HAP-1 (cell line): ENCODE results near the gene COG2.
"Not testable (repeated sequence)": the region's sequence is repeated elsewhere in the genome, so short reads cannot be mapped to it uniquely, and the experiment has no call there.

Experiments
- DNase-seq, 2 experiments: peaks; one replicate each; pipeline ENCODE4 v3.0.0-alpha.2; 2016 to 2020; ENCODE audit warnings: low spot score in 2 of 2
- H3K27me3 ChIP-seq: fragments of 250-450 bp; sonication (Bioruptor Pico); 2 replicates; pipeline ENCODE4 v1.5.1; 2020; ENCODE audit warnings: low read depth, mild to moderate bottlenecking, moderate library complexity
- H3K36me3 ChIP-seq: fragments of 250-450 bp; sonication (Bioruptor Pico); replicated peaks from 2 replicates; pipeline ENCODE4 v1.5.1; 2020; ENCODE audit warnings: mild to moderate bottlenecking
- H3K4me1 ChIP-seq: fragments of 250-450 bp; sonication (Bioruptor Pico); 2 replicates; pipeline ENCODE4 v1.5.1; 2020; ENCODE audit warnings: mild to moderate bottlenecking
- H3K4me3 ChIP-seq: fragments of 250-450 bp; sonication (Bioruptor Pico); 2 replicates; pipeline ENCODE4 v1.5.1; 2020; ENCODE audit warnings: mild to moderate bottlenecking, moderate library complexity
- H3K9me3 ChIP-seq: fragments of 250-450 bp; sonication (Bioruptor Pico); 2 replicates; pipeline ENCODE4 v1.5.1; 2020; ENCODE audit warnings: mild to moderate bottlenecking, moderate library complexity
- in situ Hi-C: fragments of 300-500 bp; cut with MboI; formaldehyde crosslinking; loops from 3 replicates; pipeline ENCODE4 v1.14.3; 2020; ENCODE audit warnings: low sequenced_read_pairs, inconsistent platforms, mixed read lengths

COG2 gene

GRCh38 chr1:230634384-230634783 is 7.9 kb upstream of the COG2 start:
- H3K4me1 ChIP-seq = no peaks in the 10 kb centered on the region

GRCh38 chr1:230636575-230637148 is 5.6 kb upstream of the COG2 start:
- no peaks in the 10 kb centered on the region for H3K9me3 ChIP-seq
- DNase-seq = no peak
- H3K4me1 ChIP-seq = peaks cover 2% of the 10 kb centered on the region; the same call in 1 of the 2 replicates
- no peaks in the 10 kb centered on the region for H3K36me3 ChIP-seq
- H3K4me3 ChIP-seq = no peak overlapping the region
- in situ Hi-C loops = loop anchor here (25.0 kb wide), 1 partner anchor 576 kb away; no protein-coding TSS in a partner anchor
- peaks cover 21% of the 10 kb centered on the region for H3K27me3 ChIP-seq

More at GRCh38 chr1:230634384-230634783, 7.9 kb upstream of the COG2 start:
- no peak for DNase-seq
- H3K27me3 ChIP-seq = peaks cover 24% of the 10 kb centered on the region
- H3K36me3 ChIP-seq = no peaks in the 10 kb centered on the region
- H3K4me3 ChIP-seq = no peak overlapping the region
- H3K9me3 ChIP-seq = no peaks in the 10 kb centered on the region
- in situ Hi-C loops = loop anchor here (25.0 kb wide), 1 partner anchor 578 kb away; no protein-coding TSS in a partner anchor

GRCh38 chr1:230639714-230640209 is 2.5 kb upstream of the COG2 start:
- H3K27me3 ChIP-seq = peaks cover 21% of the 10 kb centered on the region
- H3K36me3 ChIP-seq = no peaks in the 10 kb centered on the region
- in situ Hi-C loops = loop anchor here (25.0 kb wide), 1 partner anchor 573 kb away; no protein-coding TSS in a partner anchor
- no peak for DNase-seq
- H3K4me1 ChIP-seq = peaks cover 12% of the 10 kb centered on the region
- no peaks in the 10 kb centered on the region for H3K9me3 ChIP-seq
- H3K4me3 ChIP-seq = no peak overlapping the region

GRCh38 chr1:230641346-230641745 is 935 bp upstream of the COG2 start:
- in situ Hi-C loops = loop anchor here (25.0 kb wide), 1 partner anchor 571 kb away; no protein-coding TSS in a partner anchor
- no peaks in the 10 kb centered on the region for H3K9me3 ChIP-seq
- no peaks in the 10 kb centered on the region for H3K36me3 ChIP-seq
- H3K27me3 ChIP-seq = peaks cover 20% of the 10 kb centered on the region
- H3K4me3 ChIP-seq = peak overlapping the region; percentile 97; the same call in 1 of the 2 replicates
- no peak for DNase-seq
- peaks cover 12% of the 10 kb centered on the region for H3K4me1 ChIP-seq

- peaks cover 12% of the 10 kb centered on the region for H3K4me1 ChIP-seq
- no peaks in the 10 kb centered on the region for H3K36me3 ChIP-seq
- H3K4me3 ChIP-seq = peak overlapping the region; percentile 97
- peaks cover 15% of the 10 kb centered on the region for H3K27me3 ChIP-seq
- in situ Hi-C loops = loop anchor here (25.0 kb wide), 1 partner anchor 570 kb away; no protein-coding TSS in a partner anchor
- no peaks in the 10 kb centered on the region for H3K9me3 ChIP-seq
- no peak for DNase-seq
Measured at GRCh38 chr1:230641900-230642262, 400 bp upstream of the COG2 start.

GRCh38 chr1:230643908-230644307 is 1.6 kb downstream of the COG2 start:
- no peak for DNase-seq
- H3K4me1 ChIP-seq = peaks cover 12% of the 10 kb centered on the region
- no peaks in the 10 kb centered on the region for H3K36me3 ChIP-seq
- H3K9me3 ChIP-seq = no peaks in the 10 kb centered on the region
- H3K27me3 ChIP-seq = no peaks in the 10 kb centered on the region; the same call in 1 of the 2 replicates
- in situ Hi-C loops = loop anchor here (25.0 kb wide), 1 partner anchor 568 kb away; no protein-coding TSS in a partner anchor
- peak overlapping the region; percentile 97; the same call in 1 of the 2 replicates for H3K4me3 ChIP-seq

GRCh38 chr1:230646710-230647302 is 4.5 kb downstream of the COG2 start:
- in situ Hi-C loops = loop anchor here (25.0 kb wide), 1 partner anchor 565 kb away; no protein-coding TSS in a partner anchor
- Histone ChIP-seq H3K36me3 (no peaks in the 10 kb centered on the region), H3K4me3 (no peak overlapping the region), H3K4me1 (peaks cover 8% of the 10 kb centered on the region; the same call in 1 of the 2 replicates), H3K9me3 (no peaks in the 10 kb centered on the region), H3K27me3 (no peaks in the 10 kb centered on the region)
- DNase-seq = no peak

GRCh38 chr1:230647321-230647720 is 5.0 kb downstream of the COG2 start:
- in situ Hi-C loops = loop anchor here (25.0 kb wide), 1 partner anchor 565 kb away; no protein-coding TSS in a partner anchor
- no peak for DNase-seq
- Histone ChIP-seq H3K9me3 (no peaks in the 10 kb centered on the region), H3K4me3 (no peak overlapping the region), H3K4me1 (peaks cover 7% of the 10 kb centered on the region; the same call in 1 of the 2 replicates), H3K36me3 (no peaks in the 10 kb centered on the region), H3K27me3 (no peaks in the 10 kb centered on the region)

GRCh38 chr1:230648114-230648513 is 5.8 kb downstream of the COG2 start:
- no peaks in the 10 kb centered on the region for H3K36me3 ChIP-seq
- in situ Hi-C loops = loop anchor here (25.0 kb wide), 1 partner anchor 564 kb away; no protein-coding TSS in a partner anchor
- H3K4me3 ChIP-seq = no peak overlapping the region
- peaks cover 7% of the 10 kb centered on the region; the same call in 1 of the 2 replicates for H3K4me1 ChIP-seq
- no peaks in the 10 kb centered on the region for H3K27me3 ChIP-seq
- no peak for DNase-seq
- no peaks in the 10 kb centered on the region for H3K9me3 ChIP-seq

GRCh38 chr1:230650300-230650699 is 8.0 kb downstream of the COG2 start:
- no peaks in the 10 kb centered on the region for H3K9me3 ChIP-seq
- H3K4me1 ChIP-seq = no peaks in the 10 kb centered on the region
- in situ Hi-C loops = no loop called here
- H3K4me3 ChIP-seq = no peak overlapping the region
- DNase-seq = no peak
- no peaks in the 10 kb centered on the region for H3K36me3 ChIP-seq
- no peaks in the 10 kb centered on the region for H3K27me3 ChIP-seq

- DNase-seq = no peak
- H3K4me3 ChIP-seq = no peak overlapping the region
- H3K27me3 ChIP-seq = no peaks in the 10 kb centered on the region
- H3K36me3 ChIP-seq = no peaks in the 10 kb centered on the region
- in situ Hi-C loops = no loop called here
- no peaks in the 10 kb centered on the region for H3K9me3 ChIP-seq
- no peaks in the 10 kb centered on the region for H3K4me1 ChIP-seq
Measured at GRCh38 chr1:230651235-230651634, 9.0 kb downstream of the COG2 start.

- H3K27me3 ChIP-seq, H3K9me3 ChIP-seq, in situ Hi-C loops, H3K36me3 ChIP-seq, H3K4me3 ChIP-seq, H3K4me1 ChIP-seq, DNase-seq: not testable (repeated sequence)
Measured at GRCh38 chr1:230656719-230657118, 14.4 kb downstream of the COG2 start.

- H3K27me3 ChIP-seq, in situ Hi-C loops, H3K36me3 ChIP-seq, DNase-seq, H3K4me3 ChIP-seq, H3K9me3 ChIP-seq, H3K4me1 ChIP-seq: not testable (repeated sequence)
Measured at GRCh38 chr1:230658103-230658502, 15.8 kb downstream of the COG2 start.

- in situ Hi-C loops = no loop called here
- Histone ChIP-seq H3K4me3 (no peak overlapping the region), H3K36me3 (no peaks in the 10 kb centered on the region; the same call in 1 of the 2 replicates)
Measured at GRCh38 chr1:230658691-230659090, 16.4 kb downstream of the COG2 start.

More at GRCh38 chr1:230658691-230659090, 16.4 kb downstream of the COG2 start:
- Histone ChIP-seq H3K4me1 (no peaks in the 10 kb centered on the region), H3K9me3 (no peaks in the 10 kb centered on the region), H3K27me3 (no peaks in the 10 kb centered on the region)
- DNase-seq = no peak
